HG03460 (cell line): ENCODE results near the gene TMEM61.
"Not testable (repeated sequence)": the region's sequence is repeated elsewhere in the genome, so short reads cannot be mapped to it uniquely, and the experiment has no call there.

ENCODE experiments used
- ATAC-seq: cut with Tn5 transposase; IDR thresholded peaks from one replicate; pipeline ENCODE4 v1.9.1; 2021; ENCODE audit not compliant: unreplicated experiment

Gene TMEM61

GRCh38 chr1:54998677-54999076 is 18.2 kb downstream of the TMEM61 start, which contains the start of gene BSND:
Gene BSND (plus strand): TSS chr1:54998933. CDS start chr1:54999187, 254 bp downstream.
- no peak for ATAC-seq

- ATAC-seq: no peak
These were observed 20.0 kb downstream of the TMEM61 start for GRCh38 chr1:55000110-55001085.

DNA sequence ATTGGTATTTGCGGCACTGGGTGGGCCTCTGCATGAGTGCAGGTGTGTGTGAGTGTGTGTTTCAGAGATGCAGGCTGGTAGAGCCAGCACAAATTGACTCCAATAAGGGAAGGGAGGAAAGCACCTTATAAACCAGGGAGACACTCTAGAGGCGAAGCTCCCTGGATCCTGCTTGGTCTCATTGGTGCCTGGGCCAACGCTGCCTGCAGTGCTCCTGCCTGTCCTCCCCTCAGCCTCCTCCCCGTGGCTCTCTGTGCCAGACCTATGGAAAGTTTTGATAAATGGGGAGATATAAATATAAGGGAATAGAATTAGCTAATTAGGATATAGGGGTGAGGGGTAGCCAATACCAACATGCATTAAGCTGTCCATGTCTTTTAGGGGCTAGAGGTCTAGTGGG is 20.9 kb downstream of the TMEM61 start:
- ATAC-seq: no peak

DNA sequence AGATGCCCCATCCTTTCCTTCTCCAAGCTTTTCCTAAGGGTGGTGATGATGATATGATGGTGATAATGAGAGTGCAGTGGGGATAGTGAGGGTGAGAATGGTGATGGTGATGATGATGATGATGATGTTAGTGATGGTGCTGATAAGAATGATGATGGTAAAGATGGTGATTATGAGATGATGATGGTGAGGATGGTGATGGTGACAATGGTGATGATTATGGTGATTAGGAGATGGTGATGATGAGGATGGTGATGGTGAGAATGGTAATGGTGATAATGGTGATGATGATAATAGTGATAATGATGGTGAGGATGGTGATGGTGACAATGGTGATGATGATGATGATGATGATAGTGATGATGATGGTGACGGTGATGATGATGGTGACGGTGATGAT is 22.3 kb downstream of the TMEM61 start:
- no peak for ATAC-seq

DNA sequence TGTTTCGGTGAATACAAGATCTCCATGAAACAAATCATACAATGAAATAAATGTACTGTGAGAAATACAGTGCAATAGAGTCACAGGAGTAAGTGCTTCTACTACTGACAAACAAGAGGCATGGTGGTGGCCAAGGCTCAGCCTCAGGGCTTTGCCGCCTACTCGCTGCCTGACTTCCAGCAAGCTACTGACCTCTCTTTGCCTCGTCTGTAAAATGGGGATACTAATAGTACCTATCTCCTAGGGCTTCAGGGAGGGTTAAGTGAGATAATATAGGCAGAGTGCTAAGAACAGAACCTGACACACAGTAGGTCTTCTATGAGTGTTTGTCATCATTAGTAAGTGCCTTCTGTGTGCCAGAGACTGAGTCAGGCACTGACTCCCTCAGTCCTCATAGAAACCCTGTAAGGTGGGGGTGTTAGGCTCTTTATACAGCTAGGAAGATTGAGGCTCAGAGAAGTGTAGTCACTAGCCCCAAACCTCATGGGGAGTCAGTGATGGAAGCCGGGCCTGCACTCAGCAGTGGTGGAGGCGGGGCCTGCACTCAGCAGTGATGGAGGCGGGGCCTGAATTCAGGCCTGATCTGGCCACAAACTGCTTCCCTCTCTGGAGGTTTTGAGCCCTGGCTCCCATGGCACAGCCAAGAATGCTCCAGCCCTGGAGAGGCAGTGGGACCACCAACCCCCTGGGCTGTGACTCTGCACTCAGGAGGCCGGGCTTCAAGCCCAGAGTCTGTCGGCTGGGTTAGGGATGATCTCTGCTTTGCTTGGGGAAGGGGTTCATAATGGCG is 25.1 kb downstream of the TMEM61 start:
- no peak for ATAC-seq

DNA sequence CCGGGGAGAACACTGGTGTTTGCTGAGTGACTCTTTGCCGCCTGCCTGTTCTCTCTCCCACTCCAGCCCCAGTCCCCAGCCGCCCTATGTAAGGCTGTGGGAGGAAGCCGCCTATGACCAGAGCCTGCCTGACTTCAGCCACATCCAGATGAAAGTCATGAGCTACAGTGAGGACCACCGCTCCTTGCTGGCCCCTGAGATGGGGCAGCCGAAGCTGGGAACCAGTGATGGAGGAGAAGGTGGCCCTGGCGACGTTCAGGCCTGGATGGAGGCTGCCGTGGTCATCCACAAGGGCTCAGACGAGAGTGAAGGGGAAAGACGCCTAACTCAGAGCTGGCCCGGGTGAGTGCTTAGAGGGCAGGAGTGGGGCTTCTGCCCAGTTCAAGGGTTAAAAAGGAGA is 26.5 kb downstream of the TMEM61 start:
- ATAC-seq: no peak

GRCh38 chr1:55007625-55008024 is 27.2 kb downstream of the TMEM61 start:
- ATAC-seq: no peak

DNA sequence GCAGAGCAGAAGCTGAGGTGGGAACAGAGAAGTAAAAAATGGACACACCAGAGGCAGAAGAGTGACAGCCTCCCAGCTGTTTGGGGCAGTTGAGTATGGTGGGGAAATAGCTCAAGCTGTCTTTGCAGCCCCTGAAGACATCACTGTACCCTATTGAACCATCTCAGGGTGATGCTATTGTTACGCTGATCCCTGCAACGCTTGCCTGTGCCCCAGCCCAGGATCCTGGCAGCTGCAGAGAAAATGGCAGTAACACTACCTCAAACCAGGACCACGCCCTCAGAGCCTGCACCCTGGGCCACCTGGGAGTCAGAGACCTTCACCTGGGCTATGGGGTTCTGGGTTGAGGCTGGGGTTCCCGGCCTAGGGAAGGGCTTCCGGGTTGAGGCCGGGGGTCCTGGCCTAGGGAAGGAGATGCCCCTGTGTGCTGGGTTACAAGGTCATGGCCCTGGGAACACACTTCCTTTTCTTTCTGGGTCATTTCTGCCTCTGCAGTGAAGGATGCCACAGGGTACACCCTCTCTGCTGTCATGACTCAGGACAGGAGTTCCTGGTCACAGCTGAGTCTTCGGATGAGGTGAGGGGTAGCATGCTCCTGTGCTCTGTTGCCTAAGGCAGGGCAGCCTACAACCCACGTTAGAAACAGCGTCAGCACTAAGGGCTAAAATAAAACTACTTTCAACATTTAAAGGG is 29.9 kb downstream of the TMEM61 start:
- ATAC-seq: no peak

- ATAC-seq: no peak
These were observed 30.4 kb downstream of the TMEM61 start for GRCh38 chr1:55010887-55011217.

DNA sequence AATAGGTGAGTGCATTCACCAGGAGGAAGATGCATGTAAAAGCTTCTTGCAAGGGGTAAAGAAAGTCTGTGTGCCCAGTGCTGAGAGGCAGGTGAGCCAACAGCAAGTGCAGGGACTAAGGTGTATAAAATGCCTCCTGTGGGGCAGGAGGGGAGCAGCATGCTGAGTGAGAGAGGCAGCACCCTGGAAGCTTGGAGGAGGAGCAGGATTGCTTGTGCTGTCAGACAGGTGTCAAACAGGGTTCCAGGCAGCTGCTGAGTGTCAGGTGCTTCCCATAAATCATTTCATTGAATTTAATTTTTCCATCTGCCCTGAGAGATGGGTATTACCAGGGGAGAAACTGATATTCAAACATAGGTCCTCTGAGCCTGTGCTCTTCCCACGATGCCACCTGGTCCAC is 32.2 kb downstream of the TMEM61 start:
- ATAC-seq: no peak

DNA sequence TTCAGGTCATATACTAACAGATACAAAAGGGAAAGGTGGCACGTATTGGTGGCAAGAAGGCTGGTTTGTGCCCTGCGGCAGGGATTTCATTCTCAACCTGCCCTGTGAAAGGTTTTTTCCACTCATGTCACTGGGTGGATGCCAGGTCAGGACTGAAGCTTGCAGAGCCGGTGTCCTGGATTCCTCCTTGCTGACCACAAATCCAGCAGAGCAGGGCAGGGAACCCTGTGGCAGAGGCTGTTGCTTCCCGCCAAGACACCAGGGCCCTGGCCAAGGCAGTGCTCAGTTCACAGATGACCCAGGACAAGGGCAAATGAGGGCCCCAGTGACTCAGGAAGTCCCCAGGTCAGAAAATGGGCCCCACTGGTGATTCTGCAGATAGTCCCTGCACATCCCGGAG is 34.7 kb downstream of the TMEM61 start:
- ATAC-seq: no peak

DNA sequence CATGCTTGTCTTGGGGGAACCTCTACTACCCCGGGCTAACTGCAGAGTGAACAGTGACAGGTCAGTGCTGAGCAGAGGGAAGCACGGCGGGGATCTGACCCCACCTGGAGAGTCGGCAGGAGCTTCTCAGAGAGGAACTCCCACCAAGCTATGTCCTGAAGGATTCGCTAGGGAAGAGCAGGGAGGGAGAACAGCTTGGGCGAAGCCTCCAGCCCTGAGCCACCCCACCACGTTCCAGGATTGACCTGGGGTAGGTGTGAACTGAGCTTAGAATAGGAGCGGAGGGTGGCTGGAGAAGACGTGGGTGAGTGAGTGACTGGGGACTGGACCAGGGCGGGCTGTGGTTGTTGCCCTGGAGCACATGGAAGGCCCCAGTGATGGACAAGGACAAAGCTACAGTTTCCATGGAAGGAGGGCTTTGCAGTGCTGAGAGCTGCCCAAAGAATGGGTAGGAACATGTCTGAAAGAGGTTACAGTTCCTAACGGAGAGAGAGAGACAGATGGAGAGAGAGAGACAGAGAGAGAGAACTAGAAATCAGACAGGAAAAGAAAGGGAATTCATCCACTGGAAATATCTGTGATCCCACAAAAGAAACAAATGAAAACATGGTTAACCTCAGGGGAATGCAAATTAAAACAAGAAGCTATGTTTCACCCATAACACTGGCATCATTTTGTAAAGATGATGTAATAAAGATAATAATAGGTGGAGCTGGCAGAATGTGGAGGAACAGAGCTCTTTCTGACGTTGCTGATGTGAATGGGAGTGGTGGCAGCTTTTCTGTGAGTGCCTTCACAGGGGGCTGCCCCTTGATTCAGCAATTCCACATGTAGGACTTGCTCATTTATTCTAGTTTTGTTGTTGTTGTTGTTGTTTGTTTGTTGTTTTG is 35.5 kb downstream of the TMEM61 start:
- ATAC-seq: no peak

DNA sequence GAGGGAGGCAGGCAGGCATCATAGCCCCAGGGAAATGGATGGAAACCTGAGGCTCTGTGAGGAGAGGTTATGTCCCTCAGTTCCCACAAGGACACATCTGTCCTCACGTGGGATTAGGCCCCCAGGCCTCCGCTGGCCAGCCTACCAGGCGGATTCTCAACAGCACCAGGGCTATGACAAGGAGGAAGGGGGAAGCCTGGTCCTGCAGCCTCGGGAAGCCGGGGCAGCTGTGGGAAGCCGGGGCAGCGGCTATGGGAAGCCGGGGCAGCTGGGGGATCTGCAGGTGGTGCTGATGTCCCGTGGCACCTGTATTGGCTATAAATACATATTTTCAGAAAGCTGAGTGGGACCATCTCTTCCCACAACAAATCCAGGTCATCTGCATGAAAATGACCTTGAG is 38.0 kb downstream of the TMEM61 start:
- no peak for ATAC-seq

- peak; percentile 73 for ATAC-seq
These were observed 41.6 kb downstream of the TMEM61 start for GRCh38 chr1:55021942-55022546.

DNA sequence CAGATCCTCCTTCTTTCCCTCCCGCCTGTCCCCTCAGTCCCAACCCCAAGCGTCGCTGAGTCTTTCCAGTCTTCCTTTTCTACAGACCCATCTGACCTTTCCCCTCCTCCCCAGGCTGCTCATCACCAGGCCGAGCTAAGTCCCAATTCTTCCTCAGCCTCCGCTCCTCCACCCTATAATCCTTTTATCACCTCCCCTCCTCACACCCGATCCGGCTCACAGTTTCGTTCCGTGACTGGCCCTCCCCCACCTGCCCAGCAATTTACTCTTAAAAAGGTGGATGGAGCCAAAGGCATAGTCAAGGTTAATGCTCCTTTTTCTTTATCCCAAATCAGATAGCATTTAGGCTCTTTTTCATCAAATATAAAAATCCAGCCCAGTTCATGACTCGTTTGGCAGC is 43.7 kb downstream of the TMEM61 start:
- ATAC-seq: not testable (repeated sequence)

GRCh38 chr1:55026682-55027081 is 46.3 kb downstream of the TMEM61 start:
- ATAC-seq: not testable (repeated sequence)

GRCh38 chr1:55031098-55031497 is 50.7 kb downstream of the TMEM61 start:
- ATAC-seq: not testable (repeated sequence)

- no peak for ATAC-seq
These were observed 52.8 kb downstream of the TMEM61 start for GRCh38 chr1:55033265-55033614.

DNA sequence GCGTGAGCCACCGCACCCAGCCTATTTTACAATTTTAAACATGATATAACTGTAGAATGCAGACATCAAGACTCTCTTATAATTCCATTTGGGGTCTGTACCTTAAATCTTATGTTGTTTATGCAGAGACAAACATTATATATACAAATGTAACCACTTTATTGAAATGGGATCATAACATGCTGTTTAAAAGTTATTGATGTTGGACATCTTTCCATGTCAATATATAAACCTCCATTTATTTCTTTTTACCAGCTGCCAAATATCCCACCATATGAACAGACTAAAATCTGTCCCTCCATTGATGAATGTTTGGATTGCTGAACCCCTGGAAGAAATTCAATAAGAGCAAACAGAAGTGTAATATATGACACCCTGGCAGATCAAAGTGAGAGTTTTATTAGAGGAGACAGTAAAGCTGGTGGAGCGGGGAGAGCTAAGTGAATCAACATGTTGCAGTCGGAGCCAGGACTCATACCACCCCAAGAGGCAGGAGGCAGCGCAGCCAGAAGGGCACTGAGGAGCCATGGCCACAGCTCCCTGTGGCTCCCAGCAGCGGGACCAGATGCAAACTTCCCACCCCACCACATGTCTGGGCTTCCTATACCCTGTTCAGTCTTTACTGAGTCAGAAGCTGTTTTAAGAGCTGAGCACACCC is 54.2 kb downstream of the TMEM61 start:
- no peak for ATAC-seq

DNA sequence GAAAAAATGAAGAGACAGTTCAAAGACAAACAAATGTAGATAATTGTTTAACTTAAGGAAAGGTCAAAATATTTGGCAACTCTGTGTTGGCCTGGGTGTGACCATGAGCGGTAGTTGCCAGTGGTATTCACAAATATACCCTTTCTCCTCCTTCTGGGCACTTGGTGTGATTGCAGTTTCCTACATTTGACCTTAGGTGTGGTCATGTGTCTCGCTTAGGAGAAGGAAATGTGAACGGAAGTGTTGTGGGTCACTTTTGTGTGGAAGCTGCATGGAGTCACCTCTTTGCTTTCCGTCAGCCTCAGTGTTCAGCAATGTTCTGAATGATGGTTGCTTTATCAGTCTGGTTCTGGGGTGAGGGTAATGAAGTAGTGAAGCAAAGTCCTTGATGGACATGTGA is 55.5 kb downstream of the TMEM61 start:
- no peak for ATAC-seq
